GM18861 (cell line): ENCODE results near the gene TRPV6.

Experiments used
- ATAC-seq: cut with Tn5 transposase; IDR thresholded peaks from one replicate; pipeline ENCODE4 v1.9.1; 2021; ENCODE audit not compliant: unreplicated experiment

The TRPV6 gene

GRCh38 chr7:142886866-142887265 lies 1.3 kb upstream of the TRPV6 start:
- no peak for ATAC-seq

- no peak for ATAC-seq
Observed at GRCh38 chr7:142884286-142884640, 1.3 kb downstream of the TRPV6 start.

- no peak for ATAC-seq
Observed at GRCh38 chr7:142883571-142884285, 1.8 kb downstream of the TRPV6 start.

GRCh38 chr7:142883145-142883544 lies 2.4 kb downstream of the TRPV6 start:
- no peak for ATAC-seq

GRCh38 chr7:142882338-142882678 lies 3.2 kb downstream of the TRPV6 start:
- ATAC-seq = no peak

- no peak for ATAC-seq
Observed at GRCh38 chr7:142881586-142882337, 3.8 kb downstream of the TRPV6 start.

GRCh38 chr7:142880876-142881505 lies 4.6 kb downstream of the TRPV6 start:
- peak; percentile 46 for ATAC-seq

- no peak for ATAC-seq
Observed at GRCh38 chr7:142879060-142879459, 6.5 kb downstream of the TRPV6 start.

- ATAC-seq = no peak
Observed at GRCh38 chr7:142878315-142878714, 7.2 kb downstream of the TRPV6 start.

- no peak for ATAC-seq
Observed at GRCh38 chr7:142876991-142877910, 8.3 kb downstream of the TRPV6 start.

- no peak for ATAC-seq
Observed at GRCh38 chr7:142876236-142876960, 9.1 kb downstream of the TRPV6 start.

- no peak for ATAC-seq
Observed at GRCh38 chr7:142875456-142875855, 10.1 kb downstream of the TRPV6 start.

GRCh38 chr7:142874837-142875236 lies 10.7 kb downstream of the TRPV6 start:
- no peak for ATAC-seq

GRCh38 chr7:142874409-142874808 lies 11.1 kb downstream of the TRPV6 start:
- no peak for ATAC-seq

- ATAC-seq = no peak
Observed at GRCh38 chr7:142873871-142874270, 11.7 kb downstream of the TRPV6 start.

- ATAC-seq = no peak
Observed at GRCh38 chr7:142873281-142873784, 12.2 kb downstream of the TRPV6 start.

GRCh38 chr7:142872106-142872675 lies 13.4 kb downstream of the TRPV6 start:
- ATAC-seq = no peak

- ATAC-seq = no peak
Observed at GRCh38 chr7:142871260-142872105, 14.1 kb downstream of the TRPV6 start.
